ENCODE data around the gene PRRG3.

Gene PRRG3

GRCh38 chrX:151743651-151744470, 48.6 kb downstream of the PRRG3 start:
- TF ChIP-seq ZNF274 (IDR thresholded peaks at IDR 0.05; ENCODE audit: low read depth, low read length) = no peak
- no peak overlapping the region for H3K4me3 ChIP-seq (ENCODE audit: low read length)

GRCh38 chrX:151745651-151746050, 50.4 kb downstream of the PRRG3 start:
- TF ChIP-seq ZNF274 (IDR thresholded peaks at IDR 0.05; ENCODE audit: low read depth, low read length) = no peak
- no peak overlapping the region for H3K4me3 ChIP-seq (ENCODE audit: low read length)

GRCh38 chrX:151746502-151746901, 51.2 kb downstream of the PRRG3 start:
- H3K4me3 ChIP-seq (ENCODE audit: low read length) = no peak overlapping the region
- no peak for TF ChIP-seq ZNF274 (IDR thresholded peaks at IDR 0.05; ENCODE audit: low read depth, low read length)

- TF ChIP-seq ZNF274 (IDR thresholded peaks at IDR 0.05; ENCODE audit: low read depth, low read length) = no peak
- no peak overlapping the region for H3K4me3 ChIP-seq (ENCODE audit: low read length)
Observed at GRCh38 chrX:151750511-151750910, 55.3 kb downstream of the PRRG3 start.

- no peak for TF ChIP-seq ZNF274 (IDR thresholded peaks at IDR 0.05; ENCODE audit: low read depth, low read length)
- no peak overlapping the region for H3K4me3 ChIP-seq (ENCODE audit: low read length)
Observed at GRCh38 chrX:151752847-151753246, 57.6 kb downstream of the PRRG3 start.

- no peak overlapping the region for H3K4me3 ChIP-seq (ENCODE audit: low read length)
- no peak for TF ChIP-seq ZNF274 (IDR thresholded peaks at IDR 0.05; ENCODE audit: low read depth, low read length)
Observed at GRCh38 chrX:151753313-151754046, 58.2 kb downstream of the PRRG3 start.

GRCh38 chrX:151754047-151754429, 58.8 kb downstream of the PRRG3 start:
- no peak for TF ChIP-seq ZNF274 (IDR thresholded peaks at IDR 0.05; ENCODE audit: low read depth, low read length)
- no peak overlapping the region for H3K4me3 ChIP-seq (ENCODE audit: low read length)

GRCh38 chrX:151754641-151755215, 59.5 kb downstream of the PRRG3 start:
- no peak for TF ChIP-seq ZNF274 (IDR thresholded peaks at IDR 0.05; ENCODE audit: low read depth, low read length)
- no peak overlapping the region for H3K4me3 ChIP-seq (ENCODE audit: low read length)

Measured in GM08714 (cell line).